Astrocyte of the spinal cord (primary cell): ENCODE results near the gene PARD6B.
A peak's percentile ranks its signal among the peaks of the same experiment; 100 is the strongest.
"Not testable (repeated sequence)": the region's sequence is repeated elsewhere in the genome, so short reads cannot be mapped to it uniquely, and the experiment has no call there.

Source experiments
- DNase-seq: peaks from one replicate; pipeline ENCODE4 v3.0.0; 2011; ENCODE audit warnings: low read depth, low spot score
- H3K4me3 ChIP-seq: 2 replicates; pipeline ENCODE4 v1.5.1; 2011; ENCODE audit warnings: low read depth, mild to moderate bottlenecking, low read length, moderate library complexity
- in situ Hi-C: cut with HindIII; loops from 2 replicates; pipeline ENCODE4 v1.10.0; 2017; ENCODE audit warnings: low sequenced_read_pairs
- TF ChIP-seq, protein P1 (sequence below): IDR thresholded peaks from 2 replicates; pipeline ENCODE4 v1.5.1; 2012; ENCODE audit warnings: low read depth, mild to moderate bottlenecking, low read length, inconsistent platforms

PARD6B gene

DNA sequence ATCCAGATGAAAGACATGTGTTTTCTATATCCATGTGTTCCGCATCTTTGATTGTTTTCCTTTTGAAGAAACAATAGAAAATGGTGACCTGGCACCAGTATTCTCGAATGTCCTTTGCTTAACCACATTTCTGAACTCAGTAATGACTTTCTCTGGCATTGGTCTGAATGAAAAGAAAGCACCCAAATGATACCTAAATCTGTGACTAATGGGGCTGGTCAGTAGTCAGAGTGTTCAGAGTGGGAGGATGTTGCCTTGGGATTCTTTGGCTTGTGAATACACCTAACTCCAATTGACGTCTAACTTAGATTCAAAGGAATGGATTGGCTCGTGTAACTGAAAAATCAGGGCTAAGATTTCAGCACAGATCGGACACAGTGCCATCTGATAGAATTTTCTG lies 27.1 kb downstream of the PARD6B start:
- in situ Hi-C loops: no loop called here
- H3K4me3 ChIP-seq: no peak overlapping the region
- peak; percentile 32 for DNase-seq
- TF ChIP-seq, protein P1, sequence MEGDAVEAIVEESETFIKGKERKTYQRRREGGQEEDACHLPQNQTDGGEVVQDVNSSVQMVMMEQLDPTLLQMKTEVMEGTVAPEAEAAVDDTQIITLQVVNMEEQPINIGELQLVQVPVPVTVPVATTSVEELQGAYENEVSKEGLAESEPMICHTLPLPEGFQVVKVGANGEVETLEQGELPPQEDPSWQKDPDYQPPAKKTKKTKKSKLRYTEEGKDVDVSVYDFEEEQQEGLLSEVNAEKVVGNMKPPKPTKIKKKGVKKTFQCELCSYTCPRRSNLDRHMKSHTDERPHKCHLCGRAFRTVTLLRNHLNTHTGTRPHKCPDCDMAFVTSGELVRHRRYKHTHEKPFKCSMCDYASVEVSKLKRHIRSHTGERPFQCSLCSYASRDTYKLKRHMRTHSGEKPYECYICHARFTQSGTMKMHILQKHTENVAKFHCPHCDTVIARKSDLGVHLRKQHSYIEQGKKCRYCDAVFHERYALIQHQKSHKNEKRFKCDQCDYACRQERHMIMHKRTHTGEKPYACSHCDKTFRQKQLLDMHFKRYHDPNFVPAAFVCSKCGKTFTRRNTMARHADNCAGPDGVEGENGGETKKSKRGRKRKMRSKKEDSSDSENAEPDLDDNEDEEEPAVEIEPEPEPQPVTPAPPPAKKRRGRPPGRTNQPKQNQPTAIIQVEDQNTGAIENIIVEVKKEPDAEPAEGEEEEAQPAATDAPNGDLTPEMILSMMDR: no peak

DNA sequence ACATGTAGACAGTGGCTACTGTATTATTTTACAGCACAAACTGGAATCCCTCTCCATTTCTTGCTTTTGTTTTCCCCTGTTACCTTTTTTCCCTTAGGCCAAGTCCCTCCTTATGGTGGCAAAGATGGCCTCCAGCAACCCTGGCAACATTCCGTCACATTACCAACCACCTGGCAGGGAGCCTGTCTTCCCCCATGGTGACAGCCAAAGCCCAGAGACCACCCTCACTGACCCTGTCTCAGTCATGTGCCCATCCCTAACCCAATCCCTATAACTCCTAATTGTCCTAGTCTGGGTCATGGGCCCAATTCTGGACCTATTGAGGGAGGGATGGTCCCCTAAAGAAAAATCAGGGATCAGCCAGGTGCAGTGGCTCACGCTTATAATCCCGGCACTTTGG lies 27.6 kb downstream of the PARD6B start:
- DNase-seq: no peak
- no peak overlapping the region for H3K4me3 ChIP-seq
- TF ChIP-seq, protein P1: no peak
- in situ Hi-C loops: no loop called here

DNA sequence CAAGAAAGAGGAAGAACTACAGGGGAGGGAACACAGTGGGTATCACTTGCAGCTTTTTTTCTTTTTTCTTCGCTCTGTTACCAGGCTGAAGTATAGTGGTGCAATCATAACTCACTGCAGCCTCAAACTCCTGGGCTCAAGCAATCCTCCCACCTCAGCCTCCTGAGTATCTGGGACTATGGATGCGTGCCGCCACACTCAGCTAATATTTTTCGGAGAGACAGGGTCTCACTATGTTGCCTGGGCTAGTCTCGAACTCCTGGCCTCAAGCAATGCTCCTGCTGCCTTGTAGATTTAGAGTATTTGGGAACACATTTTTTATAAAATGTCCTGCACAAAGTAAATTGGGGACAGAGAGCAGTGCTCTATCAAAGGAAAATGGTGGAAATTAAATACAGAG lies 28.3 kb downstream of the PARD6B start:
- in situ Hi-C loops: no loop called here
- no peak overlapping the region for H3K4me3 ChIP-seq
- TF ChIP-seq, protein P1: no peak
- DNase-seq: no peak

DNA sequence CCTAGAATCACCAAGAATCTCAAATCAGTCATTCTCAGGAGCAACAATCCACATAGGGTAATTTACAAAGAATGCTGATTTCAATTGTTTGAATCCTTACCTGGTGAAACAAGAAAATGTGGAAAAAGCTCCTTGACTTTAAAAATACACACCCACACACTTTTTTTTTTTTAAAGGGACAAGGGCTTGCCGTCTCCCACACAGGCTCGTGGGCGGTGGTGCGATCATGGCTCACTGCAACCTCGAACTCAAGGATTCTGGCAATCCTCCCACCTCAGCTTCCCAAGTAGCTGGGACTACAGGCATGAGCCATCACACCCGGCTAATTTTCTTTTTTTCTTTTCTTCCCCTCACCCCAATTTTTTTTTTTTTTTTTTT lies 30.7 kb downstream of the PARD6B start:
- in situ Hi-C loops: no loop called here
- no peak overlapping the region for H3K4me3 ChIP-seq
- DNase-seq: no peak
- TF ChIP-seq, protein P1: no peak

DNA sequence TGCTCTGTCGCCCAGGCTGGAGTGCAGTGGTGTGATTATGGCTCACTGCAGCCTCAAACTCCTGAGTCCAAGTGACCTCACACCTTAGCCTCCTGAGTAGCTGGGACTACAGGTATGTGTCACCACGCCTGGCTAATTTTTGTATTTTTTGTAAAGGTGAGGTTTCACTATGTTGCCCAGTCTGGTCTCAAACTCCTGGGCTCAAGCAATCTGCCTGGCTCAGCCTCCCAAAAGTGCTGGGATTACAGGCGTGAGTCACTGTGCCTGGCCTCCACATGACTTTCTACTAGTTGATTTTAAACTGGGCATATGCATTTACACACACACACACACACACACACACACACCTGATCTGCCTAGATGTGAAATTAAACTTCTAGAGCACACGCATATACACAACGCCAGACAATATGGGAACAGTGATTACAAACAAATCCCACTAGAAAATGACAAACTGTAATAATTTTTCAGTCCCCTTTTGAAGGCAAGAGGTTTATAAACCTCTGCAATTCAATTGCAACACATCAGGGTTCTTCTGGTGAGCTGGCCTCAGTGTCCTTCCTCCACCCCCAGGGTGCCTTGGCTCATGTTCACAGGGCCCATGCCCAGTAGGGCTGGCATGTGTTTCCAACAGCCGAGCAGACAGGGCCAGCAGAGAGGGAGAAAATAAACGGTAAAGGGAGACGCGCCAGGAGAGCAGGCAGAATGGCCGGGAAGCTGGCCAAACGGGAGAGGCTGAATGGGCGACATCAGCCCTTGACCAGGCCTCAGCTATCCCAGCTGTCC lies 31.2 kb downstream of the PARD6B start:
- in situ Hi-C loops: no loop called here
- peak; percentile 48 for DNase-seq
- TF ChIP-seq, protein P1: no peak
- H3K4me3 ChIP-seq: no peak overlapping the region

DNA sequence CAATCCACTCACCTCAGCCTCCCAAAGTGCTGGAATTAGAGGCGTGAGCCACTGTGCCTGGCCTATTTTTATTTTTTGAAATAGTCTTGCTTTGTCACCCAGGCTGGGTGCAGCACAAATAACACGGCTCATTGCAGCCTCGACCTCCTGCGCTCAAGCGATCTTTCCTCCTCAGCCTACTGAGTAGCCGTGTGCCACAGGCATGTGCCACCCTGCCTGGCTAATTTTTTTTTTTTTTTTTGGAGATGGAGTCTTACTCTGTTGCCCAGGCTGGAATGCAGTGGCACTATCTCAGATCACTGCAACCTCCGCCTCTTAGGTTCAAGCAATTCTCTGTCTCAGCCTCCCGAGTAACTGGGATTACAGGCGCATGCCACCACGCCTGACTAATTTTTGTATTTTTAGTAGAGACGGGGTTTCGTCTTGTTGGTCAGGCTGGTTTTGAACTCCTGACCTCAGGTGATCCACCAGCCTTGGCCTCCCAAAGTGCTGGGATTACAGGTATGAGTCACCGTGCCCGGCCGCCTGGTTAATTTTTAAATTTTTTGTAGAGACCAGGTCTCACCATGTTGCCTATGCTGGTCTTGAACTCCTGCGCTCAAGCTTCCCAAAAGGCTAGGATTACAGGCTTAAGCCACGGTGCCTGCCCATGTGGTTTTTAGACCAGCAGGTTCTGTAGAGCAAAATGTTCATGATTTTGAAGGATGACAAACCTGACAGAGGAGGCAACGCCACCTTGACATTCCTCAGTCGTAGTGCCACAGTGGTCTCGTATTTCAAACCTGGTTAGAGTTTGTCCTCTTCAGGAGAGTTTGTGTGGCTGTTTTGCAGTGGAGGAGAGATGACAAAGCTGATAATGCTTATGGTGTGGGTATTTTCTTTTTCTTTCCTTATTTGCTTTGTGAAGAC lies 32.4 kb downstream of the PARD6B start:
- DNase-seq, in situ Hi-C loops, H3K4me3 ChIP-seq: not testable (repeated sequence)

DNA sequence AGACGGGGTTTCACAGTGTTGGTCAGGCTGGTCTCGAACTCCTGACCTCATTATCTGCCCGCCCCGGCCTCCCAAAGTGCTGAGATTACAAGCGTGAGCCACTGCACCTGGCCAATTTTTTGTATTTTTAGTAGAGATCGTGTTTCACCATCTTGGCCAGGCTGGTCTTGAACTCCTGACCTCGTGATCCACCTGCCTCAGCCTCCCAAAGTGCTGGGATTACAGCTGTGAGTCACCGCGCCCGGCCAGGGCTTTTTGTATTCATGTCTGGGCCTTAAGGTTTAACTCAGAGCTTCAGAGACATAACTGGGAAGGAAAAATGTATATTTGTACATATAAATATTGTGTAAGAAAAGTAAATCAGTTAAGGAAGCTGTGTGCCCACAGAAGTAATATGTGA lies 33.9 kb downstream of the PARD6B start:
- H3K4me3 ChIP-seq, in situ Hi-C loops, DNase-seq: not testable (repeated sequence)
